Activated naive CD4-positive, alpha-beta T cell (primary cell): Measurements from ENCODE around the gene TBP.

Experiments
- DNase-seq, 4 experiments: peaks; one replicate each; lab custom pipeline; 2025; lab: John Stamatoyannopoulos, UW

TBP gene

DNA sequence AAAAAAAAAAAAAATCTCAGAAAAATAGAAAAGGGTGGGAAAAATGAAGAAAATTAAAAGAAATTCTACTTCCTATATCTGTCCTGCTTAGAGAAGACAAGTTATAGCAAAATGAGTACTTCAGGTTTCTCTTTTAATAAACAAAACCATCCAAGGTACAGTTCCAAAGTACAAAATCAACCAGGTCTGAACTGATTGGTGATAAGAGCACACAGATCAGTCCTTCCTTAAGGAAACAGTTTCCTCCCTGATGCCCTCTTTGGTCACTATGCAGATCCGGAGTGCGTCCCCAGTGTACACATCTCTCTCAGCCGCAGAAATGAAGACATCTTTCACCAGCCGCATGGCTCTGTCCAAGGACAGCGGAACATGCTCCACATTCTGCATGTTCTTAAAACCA is 19.2 kb upstream of the TBP start:
- no peak for DNase-seq

DNA sequence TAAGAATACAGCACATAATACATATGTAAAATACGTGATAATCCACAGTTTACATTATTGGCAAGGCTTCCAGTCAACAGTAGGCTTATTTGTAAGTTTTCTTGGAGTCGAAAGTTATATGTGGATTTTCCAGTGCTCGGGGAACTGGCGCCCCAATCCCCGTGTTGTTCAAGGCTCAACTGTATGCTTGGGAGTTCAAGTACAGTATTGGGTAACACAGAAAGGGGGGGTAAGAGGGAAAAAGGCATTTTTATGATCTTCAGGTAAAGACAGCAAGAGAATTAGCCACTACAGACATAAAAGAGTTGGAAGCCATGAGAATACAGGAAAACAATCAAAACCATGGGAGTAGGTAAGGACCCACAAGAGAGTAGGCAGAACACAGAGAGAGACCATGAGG is 17.5 kb upstream of the TBP start:
- DNase-seq = no peak

DNA sequence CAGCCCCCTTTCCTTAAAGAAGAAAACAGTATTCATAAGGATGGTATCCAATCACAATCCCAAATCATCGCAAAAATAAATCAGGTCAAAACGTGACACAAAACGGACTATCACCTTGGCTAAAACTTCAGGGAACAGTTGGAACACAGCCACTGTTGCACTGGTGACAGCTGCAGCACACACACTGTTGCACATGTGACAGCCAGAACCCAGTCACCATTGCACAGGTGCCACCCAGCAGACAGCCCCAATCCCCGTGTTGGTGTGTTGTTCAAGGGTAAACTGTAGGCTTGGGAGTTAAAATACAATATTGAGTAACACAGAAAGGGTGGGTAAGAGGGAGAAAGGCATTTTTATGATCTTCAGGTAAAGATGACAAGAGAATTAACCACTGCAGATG is 16.8 kb upstream of the TBP start:
- DNase-seq = no peak

DNA sequence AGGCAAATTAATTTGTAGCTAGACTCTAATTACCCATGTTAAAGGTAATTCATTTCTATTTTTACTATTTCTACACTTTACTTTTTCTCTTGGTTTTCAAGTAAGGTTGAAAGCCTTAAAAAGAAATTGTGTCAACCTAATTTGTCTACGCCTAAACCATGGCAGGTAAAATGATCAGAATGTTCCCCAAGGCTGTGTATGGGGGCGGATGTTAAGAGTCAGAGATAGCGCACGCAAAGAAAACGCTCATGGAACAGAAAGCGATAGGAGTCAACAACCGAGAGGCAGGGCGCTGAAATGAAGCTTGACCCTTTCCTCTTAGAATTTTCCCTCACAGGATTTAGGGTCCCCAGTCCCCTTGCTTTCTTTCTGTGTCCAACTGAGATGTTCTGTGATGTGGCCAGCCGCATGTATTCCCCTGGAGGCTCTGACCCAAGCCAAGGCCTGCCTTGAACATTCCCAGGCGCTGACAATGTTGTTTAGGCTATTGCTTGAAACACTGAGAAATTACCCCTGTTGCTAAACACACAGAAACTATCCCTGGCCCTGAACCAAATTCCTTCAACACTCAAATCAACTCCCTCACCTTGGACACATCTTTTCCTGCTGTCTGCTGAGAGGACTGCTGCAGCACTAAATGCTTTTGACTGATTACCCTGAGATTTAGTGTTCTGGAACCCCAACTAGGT is 12.0 kb upstream of the TBP start:
- no peak for DNase-seq

GRCh38 chr6:170545405-170545804 is 8.8 kb upstream of the TBP start:
- DNase-seq = no peak

- peak; percentile 48 to 61 (median 58) for DNase-seq
Observed at GRCh38 chr6:170552765-170553533, 1.2 kb upstream of the TBP start, which contains the start of gene PSMB1. Gene PSMB1 (minus strand): TSS chr6:170553307. CDS start chr6:170553242, 65 bp downstream.

GRCh38 chr6:170553534-170554012 is 596 bp upstream of the TBP start:
- DNase-seq = no peak

DNA sequence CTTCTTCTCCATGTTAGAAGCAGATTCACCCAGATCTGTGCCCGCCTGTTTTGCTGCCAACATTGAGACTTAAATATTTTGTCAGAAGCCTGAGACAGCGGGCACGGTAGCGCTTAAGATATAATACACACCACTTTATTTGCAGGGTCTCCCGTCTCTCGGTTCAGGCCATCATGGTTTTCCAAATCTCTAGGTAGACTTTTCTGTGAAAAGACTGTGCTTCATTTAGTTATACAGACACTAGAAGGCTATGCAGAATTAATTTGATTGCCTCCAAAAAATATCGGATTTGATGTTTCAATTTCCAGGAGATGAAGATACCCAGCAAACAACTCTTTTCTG is 598 bp downstream of the TBP start:
- no peak for DNase-seq

GRCh38 chr6:170555305-170555704 is 1.1 kb downstream of the TBP start:
- no peak for DNase-seq

DNA sequence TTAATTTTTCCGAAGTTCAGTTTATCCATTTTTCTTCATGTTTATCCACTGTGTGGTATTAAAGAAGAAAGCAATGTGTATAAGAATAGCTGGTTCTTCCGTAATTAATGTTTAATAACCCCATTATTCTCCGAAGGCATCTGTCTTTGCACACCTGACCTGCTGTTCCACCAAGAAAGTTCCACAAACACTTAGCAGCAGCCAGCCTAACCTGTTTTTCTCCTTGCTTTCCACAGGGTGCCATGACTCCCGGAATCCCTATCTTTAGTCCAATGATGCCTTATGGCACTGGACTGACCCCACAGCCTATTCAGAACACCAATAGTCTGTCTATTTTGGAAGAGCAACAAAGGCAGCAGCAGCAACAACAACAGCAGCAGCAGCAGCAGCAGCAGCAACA is 7.4 kb downstream of the TBP start:
- DNase-seq = no peak

- no peak for DNase-seq
Observed at GRCh38 chr6:170564936-170565530, 10.9 kb downstream of the TBP start.

GRCh38 chr6:170572704-170573466 is 18.7 kb downstream of the TBP start:
- no peak for DNase-seq

DNA sequence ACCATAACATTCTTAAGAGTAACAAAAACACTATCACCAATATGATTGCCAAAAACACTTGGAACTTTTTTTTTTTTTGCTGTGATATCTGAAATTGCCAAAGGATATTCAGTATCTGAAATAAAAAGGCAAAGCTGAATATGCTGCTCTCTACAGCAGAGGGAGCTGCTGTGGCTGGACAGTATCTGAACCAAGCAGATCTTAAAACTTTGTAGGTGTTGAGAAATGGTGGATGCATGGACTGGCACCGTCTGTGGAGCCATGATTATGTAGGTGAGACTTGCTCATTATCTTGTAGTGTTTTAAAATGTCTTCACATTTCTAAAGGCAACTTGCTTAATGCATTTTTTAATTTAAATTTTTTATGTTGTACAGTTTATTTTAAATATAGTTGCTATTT is 21.1 kb downstream of the TBP start:
- DNase-seq = no peak

DNA sequence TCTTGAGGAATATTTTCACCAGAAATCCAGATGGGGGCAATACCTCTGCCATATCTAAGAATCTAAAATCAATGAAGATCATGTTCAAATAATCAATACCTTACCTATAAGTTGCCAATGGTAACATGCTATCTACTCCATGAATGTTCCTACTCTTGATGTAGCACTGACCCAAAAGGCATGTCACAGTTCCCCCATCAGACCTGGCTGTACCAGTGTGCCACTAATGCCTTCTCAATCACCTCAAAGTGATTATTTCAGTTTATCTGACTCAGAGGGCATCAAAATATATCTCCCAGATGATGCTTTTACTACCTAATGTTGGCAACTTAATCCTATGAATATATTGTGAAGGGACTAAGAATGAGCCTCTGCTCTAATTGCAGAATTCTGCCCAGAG is 24.7 kb downstream of the TBP start:
- DNase-seq = no peak

DNA sequence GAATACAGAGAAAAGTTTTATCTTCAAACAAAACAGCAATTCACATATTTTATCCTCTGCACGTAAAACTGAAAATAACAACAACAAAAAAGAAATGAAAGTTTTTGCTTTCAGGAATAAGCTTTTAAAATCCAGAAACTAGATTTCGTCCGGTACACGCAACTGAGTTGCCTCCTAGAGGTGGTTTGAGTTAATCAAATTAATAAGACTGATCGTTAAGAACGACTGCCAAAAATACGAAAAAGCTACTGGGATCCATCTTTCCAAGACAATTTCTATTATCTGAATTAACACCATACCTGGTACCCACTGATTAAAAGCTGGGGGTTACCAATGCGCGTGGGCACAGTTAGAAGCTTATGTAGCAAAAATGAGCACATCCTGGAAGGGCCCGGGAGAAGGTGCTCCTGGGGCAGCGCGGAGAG is 29.6 kb downstream of the TBP start:
- DNase-seq = no peak

DNA sequence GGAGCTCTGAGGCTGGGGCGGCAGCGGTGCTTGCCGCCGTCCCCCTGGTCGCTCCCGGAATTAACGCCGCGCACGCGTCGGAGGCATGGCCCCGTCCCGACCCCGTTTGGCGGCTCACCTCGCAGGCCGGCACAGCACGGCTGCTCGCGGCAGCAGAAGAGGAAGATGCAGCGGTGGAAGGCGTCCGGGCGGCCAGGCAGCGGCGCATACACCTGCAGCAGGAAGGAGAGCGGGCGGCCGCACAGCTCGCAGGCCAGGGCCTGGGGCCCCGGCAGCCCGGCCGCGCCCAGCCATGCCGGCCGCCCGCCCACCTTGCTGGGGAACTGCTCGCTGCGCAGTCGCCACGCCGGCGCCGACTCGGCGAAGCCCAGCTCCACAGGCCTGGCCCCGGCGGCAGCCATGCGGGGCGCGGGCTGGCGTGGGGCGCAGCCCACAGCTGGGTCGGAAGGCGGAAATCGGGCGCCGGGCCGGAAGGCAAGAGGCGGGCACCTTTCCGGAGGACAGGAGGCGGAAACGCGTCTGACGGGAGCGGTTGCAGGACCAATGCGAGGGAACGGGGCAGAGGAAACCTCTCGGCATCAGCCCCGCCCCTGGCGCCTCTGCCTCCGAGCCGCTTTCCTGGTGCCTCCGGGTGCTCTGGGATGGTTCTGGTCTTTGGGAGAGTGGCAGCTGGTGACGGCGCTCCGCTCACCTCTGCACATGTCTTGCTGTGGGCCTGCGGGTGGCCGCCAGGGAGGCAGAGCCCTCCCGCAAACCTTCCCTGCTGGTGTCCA is 30.2 kb downstream of the TBP start, which contains the start of gene PDCD2:
PDCD2 (minus strand) TSS at position 457 of the 773 bp plus-strand sequence; CDS start at position 401, 56 bp downstream.
- peak; percentile 74 to 87 (median 79) for DNase-seq

DNA sequence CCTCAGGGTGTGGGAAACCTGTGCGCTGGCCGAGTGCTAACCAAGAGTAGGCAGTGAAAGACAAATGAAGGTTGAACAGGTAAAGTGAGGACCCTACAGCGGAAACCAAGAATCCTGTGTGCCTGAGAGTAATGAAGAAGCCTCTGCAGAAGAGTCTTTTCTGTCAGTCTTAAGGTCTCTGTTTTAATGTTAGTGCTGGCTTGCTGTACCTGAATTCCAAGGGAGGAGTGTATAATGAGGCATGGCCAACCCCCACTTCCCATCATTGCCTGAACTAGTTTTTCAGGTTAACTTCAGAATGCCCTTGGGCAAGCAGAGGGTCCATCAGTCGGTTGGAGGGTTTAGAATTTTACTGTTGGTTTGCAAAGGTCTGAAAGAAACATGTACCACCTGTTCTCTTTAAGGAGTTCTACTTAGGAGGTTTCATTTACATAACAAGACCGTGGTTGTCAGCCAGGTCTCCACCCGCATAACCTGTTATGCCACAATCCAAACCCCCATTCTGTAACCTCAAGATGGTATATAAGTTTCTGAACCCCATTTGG is 30.9 kb downstream of the TBP start:
- DNase-seq = no peak

DNA sequence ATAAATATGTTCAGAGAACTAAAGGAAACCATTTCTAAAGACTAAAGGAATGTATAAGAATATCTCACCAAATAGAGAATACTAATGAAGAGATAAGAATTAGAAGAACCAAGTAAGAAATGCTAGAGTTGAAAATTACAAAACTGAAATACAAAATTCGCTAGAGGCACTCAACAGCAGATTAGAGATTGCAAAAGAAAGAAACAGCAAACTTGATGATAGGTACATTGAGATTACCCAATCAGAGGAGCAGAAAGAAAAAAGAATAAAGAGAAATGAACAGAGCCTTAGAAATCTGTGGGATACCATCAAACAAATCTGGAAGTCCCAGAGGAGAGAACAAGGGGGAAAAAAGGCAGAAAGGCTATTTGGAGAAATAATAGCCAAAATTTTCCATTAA is 36.6 kb downstream of the TBP start:
- DNase-seq = no peak

GRCh38 chr6:170596426-170596825 is 42.3 kb downstream of the TBP start:
- no peak for DNase-seq

- DNase-seq = no peak
Observed at GRCh38 chr6:170597278-170597677, 43.1 kb downstream of the TBP start.
